Left ventricle myocardium inferior (tissue), 1 donor: ENCODE data around the gene SLC29A4. TPM values are rescaled to one million over a fixed set of nuclear protein-coding genes. Genes with fewer than 3 reads are reported as not detected.

ENCODE experiments used
- DNase-seq: peaks from one replicate; pipeline ENCODE4 v3.0.0-alpha.2; 2020
- H3K27ac ChIP-seq: fragments of 200-600 bp; replicated peaks from 2 replicates; pipeline ENCODE4 v1.8.0; 2021
- H3K27me3 ChIP-seq: fragments of 200-600 bp; 2 replicates; pipeline ENCODE4 v1.8.0; 2021; ENCODE audit warnings: low read depth
- H3K36me3 ChIP-seq: fragments of 200-600 bp; 2 replicates; pipeline ENCODE4 v1.8.0; 2021
- H3K4me1 ChIP-seq: fragments of 200-600 bp; 2 replicates; pipeline ENCODE4 v1.8.0; 2021
- H3K4me3 ChIP-seq: fragments of 200-600 bp; 2 replicates; pipeline ENCODE4 v1.8.0; 2021; ENCODE audit warnings: mild to moderate bottlenecking, moderate library complexity
- H3K9me3 ChIP-seq: fragments of 200-600 bp; replicated peaks from 2 replicates; pipeline ENCODE4 v1.8.0; 2021
- intact Hi-C: fragments of 100-400 bp; cut with micrococcal nuclease; formaldehyde crosslinking; loops from one replicate; pipeline ENCODE4 v1.11.0; 2022
- total RNA-seq: library from RNA; stranded (reverse); fragmentation: NEBNext Ultra II Directional; extraction: Animal tissue kit (Norgen Biotek cat#: 25700); gene quantifications from one replicate; pipeline ENCODE4 v1.2.1, GENCODE V29; 2021
- TF ChIP-seq, protein P1 (sequence below): fragments of 200-600 bp; IDR thresholded peaks from 2 replicates; pipeline ENCODE4 v1.8.0; 2021; ENCODE audit warnings: antibody characterized with exemption, mild to moderate bottlenecking, borderline replicate concordance
- donor health status: DM: no; HTN: yes; CAD: no; lungs with severe emphysema.

Gene SLC29A4
- total RNA-seq, 1 donor from 2014 or later, result 3.7 TPM

DNA sequence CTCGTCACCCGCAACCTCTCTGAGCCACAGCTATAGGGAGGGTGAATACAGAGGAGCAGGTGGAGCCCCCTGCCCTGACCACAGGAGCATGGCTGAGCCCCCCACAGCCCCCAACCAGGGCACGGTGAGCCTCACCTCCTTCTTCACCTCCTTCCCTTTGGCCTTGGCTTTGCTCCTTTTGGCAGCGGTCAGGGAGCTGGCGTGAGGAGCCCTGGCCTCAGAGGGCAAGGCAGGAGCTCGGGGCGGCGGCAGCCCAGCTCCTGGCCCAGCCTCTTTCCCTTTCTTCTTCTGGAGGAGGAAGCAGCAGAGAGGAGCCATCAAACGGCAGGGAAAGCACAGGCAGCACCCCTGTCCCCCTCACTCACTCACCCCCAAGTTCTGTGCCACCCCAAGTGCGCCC, 42.2 kb downstream of the SLC29A4 start:
- TF ChIP-seq, protein P1, sequence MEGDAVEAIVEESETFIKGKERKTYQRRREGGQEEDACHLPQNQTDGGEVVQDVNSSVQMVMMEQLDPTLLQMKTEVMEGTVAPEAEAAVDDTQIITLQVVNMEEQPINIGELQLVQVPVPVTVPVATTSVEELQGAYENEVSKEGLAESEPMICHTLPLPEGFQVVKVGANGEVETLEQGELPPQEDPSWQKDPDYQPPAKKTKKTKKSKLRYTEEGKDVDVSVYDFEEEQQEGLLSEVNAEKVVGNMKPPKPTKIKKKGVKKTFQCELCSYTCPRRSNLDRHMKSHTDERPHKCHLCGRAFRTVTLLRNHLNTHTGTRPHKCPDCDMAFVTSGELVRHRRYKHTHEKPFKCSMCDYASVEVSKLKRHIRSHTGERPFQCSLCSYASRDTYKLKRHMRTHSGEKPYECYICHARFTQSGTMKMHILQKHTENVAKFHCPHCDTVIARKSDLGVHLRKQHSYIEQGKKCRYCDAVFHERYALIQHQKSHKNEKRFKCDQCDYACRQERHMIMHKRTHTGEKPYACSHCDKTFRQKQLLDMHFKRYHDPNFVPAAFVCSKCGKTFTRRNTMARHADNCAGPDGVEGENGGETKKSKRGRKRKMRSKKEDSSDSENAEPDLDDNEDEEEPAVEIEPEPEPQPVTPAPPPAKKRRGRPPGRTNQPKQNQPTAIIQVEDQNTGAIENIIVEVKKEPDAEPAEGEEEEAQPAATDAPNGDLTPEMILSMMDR, result no peak
- peaks cover 7% of the 10 kb centered on the region for H3K4me1 ChIP-seq
- no peaks in the 10 kb centered on the region for H3K9me3 ChIP-seq
- no peak overlapping the region for H3K27ac ChIP-seq
- no peak overlapping the region for H3K4me3 ChIP-seq
- intact Hi-C loops, result no loop called here
- H3K36me3 ChIP-seq, result peaks cover 69% of the 10 kb centered on the region
- no peaks in the 10 kb centered on the region for H3K27me3 ChIP-seq
- DNase-seq, result no peak

DNA sequence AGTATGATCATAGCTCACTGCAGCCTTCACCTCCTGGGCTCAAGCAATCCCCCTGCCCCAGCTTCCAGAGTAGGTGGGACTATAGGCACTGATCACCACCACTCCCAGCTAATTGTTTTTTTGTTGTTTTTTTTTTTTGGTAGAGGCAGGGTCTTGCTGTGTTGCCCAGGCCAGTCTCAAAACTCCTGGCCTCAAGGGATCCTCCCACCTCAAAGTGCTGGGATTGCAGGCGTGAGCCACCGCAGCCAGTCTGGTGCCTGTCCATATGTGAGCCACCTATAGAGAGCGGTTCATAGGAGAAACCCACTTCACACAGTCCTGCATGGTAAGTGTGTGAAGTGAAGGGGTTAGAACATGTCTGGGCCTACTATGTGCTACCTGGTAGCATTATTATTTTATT, 47.5 kb downstream of the SLC29A4 start:
- H3K9me3 ChIP-seq, result no peaks in the 10 kb centered on the region
- DNase-seq, result no peak
- TF ChIP-seq, protein P1, result no peak
- H3K4me3 ChIP-seq, result no peak overlapping the region
- H3K27ac ChIP-seq, result no peak overlapping the region
- peaks cover 60% of the 10 kb centered on the region for H3K36me3 ChIP-seq
- H3K4me1 ChIP-seq, result peaks cover 7% of the 10 kb centered on the region
- intact Hi-C loops, result no loop called here
- H3K27me3 ChIP-seq, result no peaks in the 10 kb centered on the region

DNA sequence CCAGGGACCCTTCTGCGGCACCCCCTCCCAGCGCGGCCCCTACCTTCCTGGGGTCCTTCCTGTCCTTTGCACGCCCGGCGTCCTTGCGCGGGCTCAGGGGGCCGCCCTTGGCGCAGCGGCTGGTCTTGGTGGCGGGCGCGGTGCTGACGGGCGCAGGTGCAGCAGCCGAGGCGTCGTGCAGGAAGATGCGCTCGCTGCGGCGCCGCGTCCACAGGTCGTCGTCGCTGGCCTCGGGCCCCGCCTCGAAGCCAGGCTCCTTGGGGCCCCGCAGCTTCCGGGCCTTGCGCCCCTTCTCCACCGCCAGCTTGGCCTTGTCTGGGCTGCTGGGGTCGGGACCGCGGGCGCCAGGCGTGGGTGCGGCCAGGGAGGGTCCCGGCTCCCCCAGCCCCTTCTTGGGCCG, 49.8 kb downstream of the SLC29A4 start:
- no peak overlapping the region for H3K4me3 ChIP-seq
- peaks cover 15% of the 10 kb centered on the region for H3K9me3 ChIP-seq
- H3K27ac ChIP-seq, result no peak overlapping the region
- DNase-seq, result no peak
- H3K4me1 ChIP-seq, result peaks cover 5% of the 10 kb centered on the region
- peaks cover 83% of the 10 kb centered on the region for H3K36me3 ChIP-seq
- TF ChIP-seq, protein P1, result no peak
- H3K27me3 ChIP-seq, result no peaks in the 10 kb centered on the region
- intact Hi-C loops, result no loop called here

DNA sequence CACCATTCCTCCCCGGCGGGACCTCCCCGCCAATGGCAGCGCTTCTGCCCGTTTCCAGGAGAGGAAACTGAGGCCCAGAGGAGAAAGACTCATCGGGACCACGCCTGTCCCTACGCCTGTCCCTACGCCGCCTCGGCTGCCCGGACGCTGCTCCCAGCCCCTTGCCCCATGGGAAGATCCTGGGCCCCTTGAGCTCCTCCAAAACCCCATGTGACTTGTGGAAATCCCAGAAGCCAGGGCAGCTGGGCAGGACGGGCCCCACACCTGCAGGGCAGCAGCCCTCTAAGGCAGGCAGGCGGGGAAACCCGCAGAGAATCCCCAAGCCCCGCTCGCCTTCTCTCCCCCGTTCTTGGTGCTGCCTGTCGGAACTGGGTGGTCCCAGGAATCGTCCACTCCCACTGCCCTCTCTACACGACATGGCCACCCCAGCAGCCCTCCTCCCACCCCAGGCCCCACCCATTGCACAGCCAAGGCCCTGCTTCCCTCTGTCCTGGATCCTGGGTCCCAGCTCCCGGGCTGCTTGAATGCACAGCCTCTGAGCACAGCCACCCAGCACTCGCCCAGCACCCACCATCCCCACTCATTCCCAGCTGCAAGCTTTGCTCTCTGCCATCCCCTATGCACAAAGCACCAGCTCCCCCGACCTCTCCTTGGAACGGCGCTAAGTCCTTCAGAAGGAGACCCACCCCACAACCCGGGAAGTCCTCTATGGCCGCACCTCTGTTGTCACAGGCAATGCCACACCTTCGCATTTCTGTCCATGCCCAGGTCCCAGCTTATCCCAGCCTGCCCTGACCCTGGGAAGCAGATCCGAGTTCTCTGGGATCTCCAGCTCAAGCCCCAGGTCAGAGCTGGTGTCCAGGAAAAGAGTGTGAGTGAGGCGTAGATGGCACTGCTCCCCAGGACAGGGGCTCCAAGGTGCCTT, 50.6 kb downstream of the SLC29A4 start:
- Histone ChIP-seq H3K4me1 (no peaks in the 10 kb centered on the region), H3K27me3 (no peaks in the 10 kb centered on the region), H3K36me3 (peaks cover 83% of the 10 kb centered on the region), H3K9me3 (peaks cover 23% of the 10 kb centered on the region), H3K27ac (no peak overlapping the region), H3K4me3 (no peak overlapping the region)
- TF ChIP-seq, protein P1, result no peak
- intact Hi-C loops, result no loop called here
- DNase-seq, result no peak

DNA sequence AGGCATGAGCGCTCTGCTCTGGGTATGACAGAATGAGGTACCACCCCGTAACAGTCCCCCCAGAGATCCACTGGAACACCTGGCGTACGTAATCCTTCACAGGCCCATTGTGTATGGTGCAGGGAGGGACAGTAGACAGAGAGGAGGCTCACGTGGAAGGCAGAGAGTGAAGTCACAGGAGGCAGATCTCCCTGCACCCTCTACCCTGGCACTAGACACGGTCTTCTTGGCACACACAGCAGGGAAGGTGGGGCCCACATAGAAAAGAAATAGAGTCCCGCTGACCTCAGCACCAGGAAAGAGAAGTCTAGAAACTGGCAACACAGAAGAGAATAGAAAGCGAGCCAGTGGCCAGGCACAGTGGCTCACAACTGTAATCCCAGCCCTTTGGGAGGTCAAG, 51.9 kb downstream of the SLC29A4 start:
- H3K36me3 ChIP-seq, result peaks cover 83% of the 10 kb centered on the region
- no peaks in the 10 kb centered on the region for H3K4me1 ChIP-seq
- H3K27me3 ChIP-seq, result no peaks in the 10 kb centered on the region
- no peak overlapping the region for H3K4me3 ChIP-seq
- no peak for DNase-seq
- H3K9me3 ChIP-seq, result peaks cover 24% of the 10 kb centered on the region
- no peak overlapping the region for H3K27ac ChIP-seq
- intact Hi-C loops, result no loop called here
- TF ChIP-seq, protein P1, result no peak
